Stimulated activated CD8-positive, alpha-beta memory T cell treated with anti-CD3 and anti-CD28 coated beads, Interleukin-4, amount 100 ng/mL, for 1 hour (primary cell): ENCODE measurements around the gene GRP.

Experiments
- DNase-seq, 2 donors: peaks; one replicate each; pipeline ENCODE4 v3.0.0-alpha.2; 2020; ENCODE audit warnings: low read depth in 2 of 2, low spot score in 1 of 2

The GRP gene

DNA sequence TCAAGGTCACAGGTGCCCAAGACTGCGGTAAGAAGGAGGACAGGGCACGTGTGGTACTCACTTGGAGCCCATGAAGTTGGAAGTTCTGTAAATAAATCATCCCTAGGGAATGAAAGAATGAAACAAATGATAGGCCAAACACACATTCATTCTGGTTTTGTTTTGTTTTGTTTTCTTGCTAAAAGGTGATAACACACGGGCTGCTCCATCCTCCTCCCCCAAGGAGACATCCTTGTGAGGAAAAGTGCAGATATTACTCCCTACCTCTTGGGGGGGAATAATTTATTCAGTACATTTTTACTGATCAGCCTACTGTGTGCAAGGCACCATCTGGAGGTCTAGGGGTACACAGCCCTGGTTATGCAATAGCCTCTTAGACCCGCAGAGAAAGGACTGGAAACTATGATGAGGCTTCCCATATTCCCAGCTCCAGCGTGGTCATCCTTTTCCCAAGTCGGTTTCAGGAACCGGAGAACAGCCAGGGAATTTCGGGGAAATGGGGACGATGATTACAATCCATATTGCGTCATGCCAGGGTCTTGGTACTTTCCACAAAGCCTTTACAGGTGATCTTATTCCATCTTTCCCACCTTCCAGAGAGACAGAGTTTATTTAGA lies 47.0 kb downstream of the GRP start:
- DNase-seq = no peak

- DNase-seq = no peak
Measured at GRCh38 chr18:59267503-59268126, 47.7 kb downstream of the GRP start.

GRCh38 chr18:59268127-59268720 lies 48.3 kb downstream of the GRP start:
- no peak for DNase-seq

DNA sequence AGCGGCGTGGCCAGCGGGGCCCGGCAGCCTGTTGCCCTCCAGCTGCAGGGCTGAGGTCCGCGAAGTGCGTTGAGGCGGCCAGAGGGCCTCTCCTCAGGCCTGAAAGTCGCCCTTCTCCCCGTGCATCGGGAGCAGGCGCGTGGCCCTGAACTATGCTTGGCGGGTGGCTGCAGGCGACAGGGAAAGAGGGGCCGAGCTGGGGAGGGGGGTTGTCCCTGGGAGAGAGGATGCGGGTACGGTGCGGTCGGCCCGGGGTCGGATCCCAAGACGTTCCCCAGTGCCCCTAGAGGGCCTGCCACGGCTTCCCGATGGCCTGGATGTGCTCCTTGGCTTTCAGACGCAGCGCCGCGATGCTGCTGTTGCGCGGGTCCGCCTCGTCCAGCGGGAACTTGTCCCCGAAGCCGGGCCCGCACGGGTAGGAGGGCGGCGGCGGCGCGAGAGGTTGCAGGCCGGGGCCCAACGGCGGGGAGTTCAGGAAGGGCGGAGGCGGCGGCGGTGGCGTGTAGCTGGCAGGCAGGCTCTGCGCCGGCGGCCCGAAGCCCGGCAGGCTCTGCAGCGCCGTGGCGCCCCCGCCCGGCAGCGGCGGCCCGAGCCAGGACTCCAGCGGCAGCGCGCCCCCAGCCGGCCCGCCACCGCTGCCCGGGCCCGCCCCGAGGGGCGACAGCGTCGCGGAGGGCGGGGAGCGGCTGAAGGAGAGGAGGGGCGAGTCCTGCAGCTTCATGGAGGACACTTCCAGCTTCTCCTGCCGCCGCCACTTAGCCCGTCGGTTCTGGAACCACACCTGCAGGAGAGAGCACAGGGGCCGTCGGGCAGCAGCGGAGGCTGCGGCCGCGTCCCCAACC lies 49.0 kb downstream of the GRP start:
- no peak for DNase-seq

- DNase-seq = no peak
Measured at GRCh38 chr18:59269563-59270119, 49.7 kb downstream of the GRP start.

DNA sequence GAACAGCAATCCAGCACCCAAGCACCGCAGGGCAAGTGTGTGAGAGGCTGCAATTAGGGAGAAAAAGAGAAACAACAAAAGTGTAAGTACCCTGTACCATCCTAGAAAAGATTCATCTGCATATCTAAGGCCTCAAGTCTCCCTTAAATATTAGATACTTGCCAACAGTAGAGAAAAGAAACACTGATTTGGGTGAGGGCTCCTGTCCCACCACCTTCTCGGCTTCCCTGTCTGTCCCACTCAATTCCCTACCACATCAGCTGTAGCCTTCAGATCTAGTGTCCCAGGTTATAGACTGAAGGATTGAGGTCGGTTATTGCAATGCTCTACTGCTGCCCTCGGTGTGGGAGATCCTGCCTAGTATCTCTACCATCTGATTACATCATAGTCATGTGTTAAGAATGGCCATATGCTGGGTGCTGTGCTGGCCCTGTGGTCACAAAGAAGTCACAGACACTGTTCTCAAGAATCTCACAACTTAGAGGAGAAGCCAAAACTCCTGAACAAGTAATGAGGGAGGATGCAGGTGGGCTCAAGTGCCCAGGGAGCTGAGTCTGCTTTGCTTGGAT lies 50.8 kb downstream of the GRP start:
- DNase-seq = no peak

DNA sequence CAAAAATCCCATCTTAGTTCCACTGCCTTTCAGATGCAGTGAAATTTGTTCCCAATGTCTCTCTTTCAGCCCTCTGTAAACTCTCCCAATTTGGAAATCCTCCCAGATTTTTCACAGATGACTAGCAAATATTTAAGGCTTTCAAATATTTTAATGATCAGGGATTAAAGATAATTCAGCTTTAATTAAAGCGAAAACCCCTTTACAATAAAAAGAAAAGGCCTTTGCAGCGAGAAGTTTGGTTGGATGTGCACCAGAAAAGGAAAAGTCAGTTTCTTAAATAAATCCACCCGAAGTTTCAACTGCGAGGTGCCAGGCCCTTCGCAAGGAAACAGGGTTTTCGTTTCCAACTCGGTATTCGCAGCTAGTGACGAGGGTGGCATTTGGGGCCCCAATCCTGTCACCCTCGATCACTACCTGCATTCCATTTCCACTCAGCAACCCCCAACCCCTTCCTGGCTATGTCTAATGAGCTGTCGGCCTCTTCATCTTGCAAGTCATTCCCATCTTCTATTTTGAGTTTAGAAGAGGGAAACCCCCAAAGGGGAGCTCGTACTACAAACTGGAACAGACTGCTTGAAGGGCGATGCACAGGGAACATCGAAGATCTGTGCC lies 51.8 kb downstream of the GRP start:
- no peak for DNase-seq

- no peak for DNase-seq
Measured at GRCh38 chr18:59272221-59272888, 52.4 kb downstream of the GRP start.

DNA sequence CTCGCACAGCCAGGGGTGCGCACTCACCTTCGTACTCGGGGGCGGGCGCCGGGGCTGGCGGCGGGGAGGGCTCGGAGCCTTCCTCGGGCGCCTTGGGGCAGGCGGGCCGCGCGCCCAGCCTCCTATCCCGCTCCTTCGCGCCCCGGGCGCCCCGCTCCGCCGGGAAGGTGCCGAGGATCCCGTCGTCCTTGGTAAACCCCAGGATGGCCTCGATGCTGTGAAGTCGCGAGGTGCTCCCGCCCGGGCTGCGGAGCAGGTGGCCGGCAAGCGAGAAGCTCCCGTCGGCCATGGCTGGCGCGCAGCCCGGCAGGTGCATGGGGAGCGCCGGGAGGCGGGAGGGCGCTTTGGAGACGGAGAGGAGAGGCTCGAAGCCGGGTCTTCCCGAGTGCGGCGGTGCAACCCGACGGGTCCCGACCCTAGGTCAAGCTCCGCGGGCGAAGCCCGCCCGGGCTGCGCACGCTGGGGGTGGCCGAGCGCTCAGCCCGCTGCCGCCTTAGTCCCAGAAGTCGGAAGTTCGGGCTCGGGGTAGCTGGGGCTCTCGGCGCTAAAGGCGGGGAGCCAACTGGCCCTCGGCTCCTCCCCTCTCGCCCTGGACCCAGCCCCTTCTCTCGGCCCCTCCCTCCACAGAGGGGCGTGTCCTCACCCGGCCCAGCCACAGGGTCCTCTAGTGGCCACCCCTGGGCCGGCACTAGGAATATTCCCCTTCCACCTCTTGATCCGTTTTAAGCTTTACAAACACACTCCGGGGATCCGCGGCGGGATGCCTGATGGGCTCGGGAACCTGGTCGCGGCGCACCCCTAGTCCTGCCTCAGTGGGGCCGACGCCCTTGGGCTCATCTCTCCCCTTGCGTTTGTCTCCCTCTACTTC lies 53.2 kb downstream of the GRP start, which contains the start of gene RAX:
Gene RAX, minus strand, starts transcription at position 564 of the 868 bp plus-strand sequence. Its CDS starts 248 bp downstream, at position 316.
- DNase-seq = no peak

DNA sequence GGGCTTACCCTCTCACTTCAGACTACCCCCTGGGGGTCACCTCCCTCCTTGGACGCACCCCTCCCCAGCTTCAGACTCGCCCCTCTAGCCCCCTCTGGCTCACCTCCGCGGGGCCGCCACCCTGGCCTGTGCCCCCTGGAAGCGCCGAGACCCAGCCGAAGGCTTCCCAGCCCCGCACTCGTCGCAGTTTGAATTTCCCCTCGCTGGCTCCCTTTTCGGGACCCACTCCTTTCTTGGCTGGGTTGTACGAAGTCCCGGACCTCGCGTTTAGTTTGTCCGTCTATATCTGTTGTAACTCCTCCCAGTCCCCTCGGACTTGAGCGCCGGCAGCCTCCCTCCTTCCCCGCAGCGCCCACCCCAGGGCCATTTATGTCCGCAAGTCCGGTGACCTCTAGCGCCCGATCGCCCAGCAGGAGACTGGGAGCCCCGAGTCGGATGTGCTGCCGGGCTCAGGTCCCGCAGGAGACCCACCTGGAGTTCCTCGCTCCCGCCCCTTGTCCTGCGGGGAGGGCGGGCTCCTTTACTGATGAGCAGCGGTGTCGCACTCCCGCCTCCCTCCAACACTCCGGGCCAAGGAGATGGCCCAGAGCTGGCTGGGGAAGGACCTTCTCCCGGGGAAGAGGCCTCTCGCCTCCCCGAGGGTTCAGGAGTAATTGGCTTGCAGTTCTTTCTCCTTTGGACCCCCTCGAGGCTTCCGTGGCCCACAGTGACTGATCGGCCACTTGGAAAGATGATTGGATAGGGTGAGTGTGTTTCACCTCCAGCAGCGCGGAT lies 54.0 kb downstream of the GRP start:
- DNase-seq = no peak

GRCh38 chr18:59274533-59274928 lies 54.6 kb downstream of the GRP start:
- DNase-seq = no peak

DNA sequence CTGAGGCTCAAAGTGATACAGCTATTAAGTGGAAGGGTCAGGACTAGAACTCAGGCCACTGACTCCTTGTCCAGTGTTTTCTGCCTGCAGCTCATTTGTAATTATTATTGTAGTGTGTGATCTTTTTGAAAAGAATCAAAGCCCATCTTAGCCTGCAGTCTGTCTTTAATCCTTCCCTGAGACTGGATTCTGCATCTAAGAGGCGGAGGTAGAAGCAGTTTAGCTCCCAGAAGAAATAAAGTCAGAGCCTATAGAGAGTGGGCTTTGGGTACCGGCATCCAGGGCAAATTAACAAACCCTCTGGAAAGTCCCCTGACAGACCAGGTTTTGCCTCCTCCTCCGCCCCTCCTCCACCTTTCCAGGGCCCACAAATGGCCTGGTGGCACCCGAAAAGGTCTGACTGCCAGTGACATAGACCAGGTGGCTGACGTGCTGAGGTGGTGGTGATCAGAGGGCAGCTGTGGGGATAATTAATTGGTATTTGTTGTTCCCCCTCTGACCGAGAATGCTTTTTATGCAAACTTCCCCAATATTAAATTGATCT lies 55.5 kb downstream of the GRP start:
- DNase-seq = no peak

DNA sequence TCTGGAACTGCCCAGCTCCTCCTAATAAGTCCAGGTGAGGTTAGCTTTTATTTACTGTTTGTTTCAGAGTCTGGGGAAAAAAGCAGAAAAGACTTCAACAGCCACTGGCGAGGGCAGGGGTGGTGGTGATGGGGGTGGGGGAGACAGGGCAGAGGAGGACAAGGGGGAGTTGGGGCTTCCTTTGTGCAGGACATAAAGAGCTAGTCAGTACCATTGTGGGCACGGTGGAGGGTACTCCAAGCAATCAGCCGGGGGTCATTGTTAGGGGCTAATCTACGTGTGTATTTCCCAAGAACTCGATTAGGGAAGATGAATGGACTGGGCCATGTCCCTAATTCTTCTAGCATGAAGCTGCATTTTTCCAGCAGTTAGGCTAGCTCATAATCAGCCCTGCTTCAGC lies 56.1 kb downstream of the GRP start:
- no peak for DNase-seq

DNA sequence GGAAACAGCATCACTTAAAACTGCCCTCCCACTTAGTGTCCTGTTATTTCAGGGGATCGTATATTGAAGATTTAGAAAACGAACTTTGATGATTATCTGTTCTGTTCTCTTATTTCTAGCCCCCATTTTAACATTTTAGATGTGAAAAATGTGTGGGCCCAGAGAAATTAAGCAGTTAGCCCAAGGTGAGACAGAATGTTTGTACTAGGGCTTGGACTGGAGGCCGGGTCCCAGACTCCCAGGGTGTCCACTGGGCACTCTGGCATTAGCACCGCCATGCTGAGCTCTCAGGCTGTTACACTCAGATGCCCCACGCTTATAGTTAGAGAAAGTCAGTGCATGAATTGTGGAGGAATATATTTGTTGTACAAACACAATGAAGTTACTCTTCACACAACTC lies 58.8 kb downstream of the GRP start:
- DNase-seq = no peak

- DNase-seq = no peak
Measured at GRCh38 chr18:59279193-59279592, 59.2 kb downstream of the GRP start.

GRCh38 chr18:59279722-59280121 lies 59.8 kb downstream of the GRP start:
- DNase-seq = no peak
